ENCODE measurements around the gene CRB3. TPM values are rescaled to one million over a fixed set of nuclear protein-coding genes. Genes with fewer than 3 reads are reported as not detected.
"Not testable (repeated sequence)": the region's sequence is repeated elsewhere in the genome, so short reads cannot be mapped to it uniquely, and the experiment has no call there.

CRB3 gene
- total and polyA plus RNA-seq, 7 experiments from 2014 or later = 0.44 to 10.1 (median 6.5) TPM

- H3K4me3 Mint-ChIP-seq = peak within 1 kb of the TSS; percentile 79 to 93 (median 87)
- ATAC-seq (peak; percentile 43), DNase-seq (peak in 6 of 9 donors; percentile 17 to 58 (median 24))
- Histone ChIP-seq H3K27ac (ENCODE audit: low read depth, low read length) (peak within 1 kb of the TSS; percentile 55), H3K4me3 (ENCODE audit: low read length) (peak within 1 kb of the TSS; percentile 46), H3K27me3 (ENCODE audit: control insufficient read depth in 2 of 2, insufficient read depth in 2 of 2, low read length in 2 of 2) (no peaks in the 10 kb centered on the region), H3K4me1 (ENCODE audit: control insufficient read depth in 2 of 2, insufficient read depth in 2 of 2, low read length in 2 of 2) (peaks cover 7 to 8% of the 10 kb centered on the region in 2 donors), H3K36me3 (ENCODE audit: control insufficient read depth in 2 of 3, insufficient read depth in 3 of 3, low read length in 3 of 3) (no peaks in the 10 kb centered on the region), H3K9me3 (ENCODE audit: control insufficient read depth in 2 of 3, low read length in 3 of 3) (no peaks in the 10 kb centered on the region)
- POLR2A ChIA-PET = interaction anchor here (0.9 kb wide), 1 partner anchor 19 kb away, joined by 3 read pairs; no protein-coding TSS in a partner anchor
- H3K4me1 Mint-ChIP-seq = peaks cover 6 to 27% (median 19%) of the 10 kb centered on the region in 7 donors
- H3K9me3 Mint-ChIP-seq = no peaks in the 10 kb centered on the region
- intact Hi-C loops (cut with micrococcal nuclease) = no loop called here
- H3K36me3 Mint-ChIP-seq = peaks cover 0 to 4% (median 0%) of the 10 kb centered on the region in 5 donors
- H3K27ac Mint-ChIP-seq = peak within 1 kb of the TSS in 4 of 9 donors; percentile 36 to 59 (median 54)
- CTCF ChIA-PET = interaction anchor here (1.1 kb wide), 1 partner anchor 615 kb away, joined by 3 read pairs; no protein-coding TSS in a partner anchor
- peaks cover 0 to 26% (median 0%) of the 10 kb centered on the region in 5 donors for H3K27me3 Mint-ChIP-seq
These were observed 37.9 kb downstream of the CRB3 start, which contains the start of gene TUBB4A for GRCh38 chr19:6501740-6502648. Gene TUBB4A, minus strand, starts transcription at chr19:6502309. Its CDS starts 97 bp downstream, at chr19:6502212.

DNA sequence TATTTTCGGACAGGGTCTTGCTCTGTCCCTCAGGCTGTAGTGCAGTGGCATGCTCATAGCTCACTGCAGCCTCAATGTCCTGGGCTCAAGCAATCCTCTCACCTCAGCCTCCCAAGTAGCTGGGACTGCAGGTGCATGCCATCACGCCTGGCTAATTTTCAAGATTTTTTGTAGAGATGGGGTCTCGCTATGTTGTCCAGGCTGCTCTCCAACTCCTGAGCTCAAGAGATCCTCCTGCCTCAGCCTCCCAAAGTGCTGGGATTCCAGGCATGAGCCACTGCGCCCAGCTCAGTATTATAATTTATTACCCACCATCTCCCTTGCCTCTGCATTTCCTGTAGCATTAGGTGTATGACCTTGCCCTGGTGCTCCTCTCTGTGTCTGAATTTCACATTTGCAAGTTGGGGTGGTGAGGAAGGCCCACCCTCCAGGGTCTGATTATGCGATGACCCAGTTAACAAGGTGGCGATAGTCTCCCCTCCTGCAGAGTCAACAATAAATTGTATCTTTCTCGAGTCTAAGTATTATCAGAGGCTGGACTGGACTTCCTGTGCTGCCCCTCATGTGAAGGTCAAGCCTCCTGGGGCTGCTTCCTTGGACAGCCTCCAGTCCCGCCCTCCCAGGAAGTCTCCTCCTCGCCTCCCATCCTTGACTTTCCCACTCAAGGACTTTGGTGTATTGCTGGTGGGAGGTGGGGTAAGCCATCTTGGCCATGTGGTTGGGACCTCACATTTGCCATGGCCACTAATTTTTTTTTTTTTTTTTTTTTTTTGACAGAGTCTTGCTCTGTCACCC lies 39.5 kb downstream of the CRB3 start:
- peaks cover 6 to 22% (median 19%) of the 10 kb centered on the region in 7 donors for H3K4me1 Mint-ChIP-seq
- H3K27me3 Mint-ChIP-seq = peaks cover 0 to 26% (median 0%) of the 10 kb centered on the region in 5 donors
- POLR2A ChIA-PET = interaction anchor here (0.7 to 0.9 kb wide), 2 partner anchors 20 to 117 kb away, joined by 3 read pairs; no protein-coding TSS in a partner anchor
- CTCF ChIA-PET = interaction anchor here (0.6 to 1.1 kb wide), 5 partner anchors 28 to 614 kb away, joined by 3 to 6 read pairs (median 3); no protein-coding TSS in a partner anchor
- Histone ChIP-seq H3K9me3 (ENCODE audit: control insufficient read depth in 2 of 3, low read length in 3 of 3) (no peaks in the 10 kb centered on the region), H3K36me3 (ENCODE audit: control insufficient read depth in 2 of 3, insufficient read depth in 3 of 3, low read length in 3 of 3) (no peaks in the 10 kb centered on the region), H3K4me3 (ENCODE audit: low read length) (no peak overlapping the region), H3K27ac (ENCODE audit: low read depth, low read length) (no peak overlapping the region), H3K27me3 (ENCODE audit: control insufficient read depth in 2 of 2, insufficient read depth in 2 of 2, low read length in 2 of 2) (no peaks in the 10 kb centered on the region), H3K4me1 (ENCODE audit: control insufficient read depth in 2 of 2, insufficient read depth in 2 of 2, low read length in 2 of 2) (peaks cover 7 to 8% of the 10 kb centered on the region in 2 donors)
- intact Hi-C loops (cut with micrococcal nuclease) = loop anchor here (1.0 to 2.0 kb wide), 6 partner anchors 21 to 224 kb away; partner anchors contain the start of genes GTF2F1 (in 1 of the 2) and MLLT1 (in 1 of the 2)
- H3K4me3 Mint-ChIP-seq = peak overlapping the region in 9 of 10 donors; percentile 7 to 93 (median 66)
- peaks cover 0 to 4% (median 0%) of the 10 kb centered on the region in 5 donors for H3K36me3 Mint-ChIP-seq
- H3K27ac Mint-ChIP-seq = peak overlapping the region in 2 of 9 donors; percentile 27 to 71
- DNase-seq = no peak
- H3K9me3 Mint-ChIP-seq = no peaks in the 10 kb centered on the region
- no peak for ATAC-seq

DNA sequence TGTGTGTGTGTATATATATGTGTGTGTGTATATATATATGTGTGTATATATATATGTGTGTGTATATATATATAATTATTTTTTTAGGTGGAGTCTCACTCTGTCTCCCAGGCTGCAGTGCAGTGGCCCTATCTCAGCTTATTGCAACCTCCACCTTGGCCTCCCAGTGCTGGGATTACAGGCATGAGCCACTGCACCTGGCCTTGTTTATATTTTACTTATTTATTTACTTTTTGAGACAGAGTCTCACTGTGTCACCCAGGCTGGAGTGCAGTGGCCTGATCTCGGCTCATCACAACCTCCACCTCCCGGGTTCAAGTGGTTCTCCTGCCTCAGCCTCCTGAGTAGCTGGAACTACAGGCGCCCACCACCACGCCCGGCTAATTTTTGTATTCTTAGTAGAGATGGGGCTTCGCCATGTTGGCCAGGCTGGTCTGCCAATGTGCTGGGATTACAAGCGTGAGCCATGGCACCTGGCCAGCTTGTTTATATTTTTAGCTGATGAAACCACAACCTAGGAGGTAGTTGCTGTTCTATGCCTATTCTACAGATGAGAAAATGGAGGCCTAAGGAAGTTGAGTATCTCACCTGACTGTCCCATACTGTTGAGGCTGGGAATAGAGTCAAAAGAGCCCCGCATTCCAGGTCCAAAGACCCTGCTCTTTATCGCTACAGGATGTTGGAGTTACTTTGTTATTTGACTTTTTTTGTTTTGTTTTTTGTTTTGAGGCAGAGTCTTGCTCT lies 44.1 kb downstream of the CRB3 start:
- H3K27me3 ChIP-seq (ENCODE audit: control insufficient read depth in 2 of 2, insufficient read depth in 2 of 2, low read length in 2 of 2); intact Hi-C loops (cut with micrococcal nuclease); ATAC-seq; H3K27ac Mint-ChIP-seq; H3K9me3 Mint-ChIP-seq; H3K9me3 ChIP-seq (ENCODE audit: control insufficient read depth in 2 of 3, low read length in 3 of 3); H3K36me3 Mint-ChIP-seq; H3K36me3 ChIP-seq (ENCODE audit: control insufficient read depth in 2 of 3, insufficient read depth in 3 of 3, low read length in 3 of 3); H3K27ac ChIP-seq (ENCODE audit: low read depth, low read length); H3K4me3 Mint-ChIP-seq; DNase-seq; H3K4me1 ChIP-seq (ENCODE audit: control insufficient read depth in 2 of 2, insufficient read depth in 2 of 2, low read length in 2 of 2); H3K4me3 ChIP-seq (ENCODE audit: low read length); H3K27me3 Mint-ChIP-seq: not testable (repeated sequence)
- ChIA-PET POLR2A (interaction anchor here (0.7 kb wide), 2 partner anchors 17 to 28 kb away, joined by 3 read pairs; no protein-coding TSS in a partner anchor), CTCF (interaction anchor here (2.1 kb wide), 1 partner anchor 9 kb away, joined by 6 read pairs; no protein-coding TSS in a partner anchor)
- peaks cover 0 to 11% (median 10%) of the 10 kb centered on the region in 7 donors for H3K4me1 Mint-ChIP-seq

DNA sequence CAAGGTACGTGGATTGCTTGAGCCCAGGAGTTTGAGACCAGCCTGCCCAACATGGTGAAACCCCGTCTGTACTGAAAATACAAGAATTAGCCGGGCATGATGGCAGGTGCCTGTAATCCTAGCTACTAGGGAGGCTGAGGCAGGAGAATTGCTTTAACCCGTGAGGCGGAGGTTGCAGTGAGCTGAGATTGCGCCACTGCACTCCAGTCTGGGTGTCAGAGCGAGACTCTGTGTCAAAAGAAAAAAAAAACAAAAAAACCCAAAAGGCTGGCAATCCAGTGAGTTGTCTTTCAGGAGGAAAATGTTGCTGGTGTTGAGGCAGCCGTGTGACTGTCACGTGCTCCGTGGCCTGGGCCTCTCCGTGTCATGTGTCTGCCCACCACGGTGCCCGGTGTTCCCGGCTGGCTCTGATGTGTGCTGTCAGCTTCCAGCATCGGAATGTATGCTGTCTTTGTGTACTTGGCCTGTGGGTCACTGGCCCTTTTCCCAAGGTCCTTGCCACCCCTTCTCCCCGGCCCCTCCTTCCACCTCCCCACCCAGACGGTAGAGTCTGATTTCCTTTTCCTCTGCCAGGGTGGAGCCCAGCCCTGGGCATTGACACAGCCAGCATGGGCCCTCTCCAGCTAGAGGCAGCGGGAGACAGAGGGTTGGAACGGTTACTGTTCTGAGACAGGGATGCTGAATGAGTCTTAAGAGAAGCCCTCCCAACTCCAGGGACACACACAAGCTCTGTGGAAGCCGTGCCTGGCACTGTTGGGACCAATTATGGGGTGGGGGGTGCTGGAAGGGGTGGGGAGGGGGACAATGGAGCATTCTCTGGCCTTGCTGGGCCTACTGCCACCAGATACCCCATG lies 45.3 kb downstream of the CRB3 start:
- H3K36me3 Mint-ChIP-seq = no peaks in the 10 kb centered on the region
- Histone ChIP-seq H3K4me1 (ENCODE audit: control insufficient read depth in 2 of 2, insufficient read depth in 2 of 2, low read length in 2 of 2) (no peaks in the 10 kb centered on the region), H3K36me3 (ENCODE audit: control insufficient read depth in 2 of 3, insufficient read depth in 3 of 3, low read length in 3 of 3) (no peaks in the 10 kb centered on the region), H3K9me3 (ENCODE audit: control insufficient read depth in 2 of 3, low read length in 3 of 3) (no peaks in the 10 kb centered on the region), H3K27ac (ENCODE audit: low read depth, low read length) (no peak overlapping the region), H3K4me3 (ENCODE audit: low read length) (no peak overlapping the region), H3K27me3 (ENCODE audit: control insufficient read depth in 2 of 2, insufficient read depth in 2 of 2, low read length in 2 of 2) (no peaks in the 10 kb centered on the region)
- no peak overlapping the region for H3K27ac Mint-ChIP-seq
- peaks cover 0 to 11% (median 6%) of the 10 kb centered on the region in 7 donors for H3K4me1 Mint-ChIP-seq
- CTCF ChIA-PET = no interaction called here
- no peak for ATAC-seq
- H3K9me3 Mint-ChIP-seq = no peaks in the 10 kb centered on the region
- no peak overlapping the region for H3K4me3 Mint-ChIP-seq
- intact Hi-C loops (cut with micrococcal nuclease) = no loop called here
- DNase-seq = no peak
- H3K27me3 Mint-ChIP-seq = no peaks in the 10 kb centered on the region
- POLR2A ChIA-PET = no interaction called here

DNA sequence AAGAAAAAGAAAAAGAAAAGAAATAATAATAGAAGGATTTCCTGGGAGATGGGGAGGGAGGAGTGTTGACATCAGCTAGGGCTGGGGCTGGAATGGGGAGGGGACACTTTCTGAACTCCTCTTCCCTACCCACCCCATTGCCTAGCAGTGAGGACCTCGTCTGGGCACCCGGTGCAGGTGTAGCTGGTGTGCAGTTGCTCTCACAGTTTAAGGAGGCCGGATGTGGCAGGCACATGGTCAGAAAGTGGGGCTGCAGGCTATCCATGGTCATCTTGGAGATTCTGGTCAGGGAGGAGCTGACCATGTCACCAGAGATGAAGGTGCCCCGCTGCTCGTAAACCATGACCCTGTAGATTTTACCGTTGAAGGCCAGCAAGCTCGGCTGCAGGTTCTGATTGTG lies 46.5 kb downstream of the CRB3 start:
- H3K4me1 ChIP-seq (ENCODE audit: control insufficient read depth in 2 of 2, insufficient read depth in 2 of 2, low read length in 2 of 2) = no peaks in the 10 kb centered on the region
- CTCF ChIA-PET = interaction anchor here (0.6 kb wide), 1 partner anchor 30 kb away, joined by 3 read pairs; no protein-coding TSS in a partner anchor
- no peak overlapping the region for H3K27ac ChIP-seq (ENCODE audit: low read depth, low read length)
- no peaks in the 10 kb centered on the region for H3K9me3 ChIP-seq (ENCODE audit: control insufficient read depth in 2 of 3, low read length in 3 of 3)
- H3K4me3 ChIP-seq (ENCODE audit: low read length) = no peak overlapping the region
- H3K27me3 ChIP-seq (ENCODE audit: control insufficient read depth in 2 of 2, insufficient read depth in 2 of 2, low read length in 2 of 2) = no peaks in the 10 kb centered on the region
- POLR2A ChIA-PET = no interaction called here
- no peaks in the 10 kb centered on the region for H3K9me3 Mint-ChIP-seq
- H3K27ac Mint-ChIP-seq = no peak overlapping the region
- ATAC-seq (no peak), DNase-seq (no peak)
- no peaks in the 10 kb centered on the region for H3K36me3 Mint-ChIP-seq
- H3K4me3 Mint-ChIP-seq = no peak overlapping the region
- intact Hi-C loops (cut with micrococcal nuclease) = no loop called here
- H3K4me1 Mint-ChIP-seq = peaks cover 0 to 5% (median 3%) of the 10 kb centered on the region in 7 donors
- no peaks in the 10 kb centered on the region for H3K27me3 Mint-ChIP-seq
- no peaks in the 10 kb centered on the region for H3K36me3 ChIP-seq (ENCODE audit: control insufficient read depth in 2 of 3, insufficient read depth in 3 of 3, low read length in 3 of 3)

Measured in naive thymus-derived CD4-positive, alpha-beta T cell (primary cell).